H1 (cell line): ENCODE measurements around the gene SERPINB6. TPM values are rescaled to one million over a fixed set of nuclear protein-coding genes. Genes with fewer than 3 reads are reported as not detected.

Source experiments
- CTCF ChIA-PET: fragments of 300-600 bp; sonication (Branson Sonifier 250); formaldehyde crosslinking; loops from one replicate; lab custom pipeline; 2021; ENCODE audit not compliant: partially characterized antibody; lab: Charles Lee
- POLR2A ChIA-PET: fragments of 300-600 bp; sonication (Branson Sonifier 250); formaldehyde crosslinking; loops from one replicate; lab custom pipeline; 2021; ENCODE audit warnings: inconsistent platforms; ENCODE audit not compliant: partially characterized antibody; lab: Charles Lee
- DNase-seq, 2 experiments: peaks; one replicate each; pipeline versions ENCODE4 v3.0.0 to v3.0.0-alpha.2; 2010 to 2022; ENCODE audit warnings: low spot score in 2 of 2, low read depth in 1 of 2, mixed read lengths in 1 of 2
- FAIRE-seq: peaks from 2 replicates; lab custom pipeline; 2011; peaks lifted over from hg19 to GRCh38; lab: Jason Lieb, UNC
- H2AFZ ChIP-seq: 2 replicates; pipeline ENCODE4 v1.8.1; 2012; ENCODE audit warnings: low read length, inconsistent platforms
- H2AK5ac ChIP-seq: 2 replicates; pipeline ENCODE4 v1.6.1; 2013; ENCODE audit warnings: low read depth, low read length
- H2BK120ac ChIP-seq: replicated peaks from 2 replicates; pipeline ENCODE3; 2013; ENCODE audit warnings: low read depth, low read length, inconsistent platforms
- H2BK12ac ChIP-seq: 2 replicates; pipeline ENCODE4 v1.6.1; 2013; ENCODE audit warnings: low read depth, low read length
- H2BK15ac ChIP-seq: 2 replicates; pipeline ENCODE4 v1.6.1; 2013; ENCODE audit warnings: low read length
- H2BK20ac ChIP-seq: 2 replicates; pipeline ENCODE4 v1.6.1; 2013; ENCODE audit warnings: low read length
- H2BK5ac ChIP-seq: 2 replicates; pipeline ENCODE4 v1.6.1; 2013; ENCODE audit warnings: low read depth, low read length
- H3K14ac ChIP-seq: 2 replicates; pipeline ENCODE4 v1.6.1; 2013; ENCODE audit warnings: inconsistent platforms; ENCODE audit not compliant: insufficient read length
- H3K18ac ChIP-seq: 2 replicates; pipeline ENCODE4 v1.6.1; 2013; ENCODE audit warnings: low read length; ENCODE audit errors: extremely low read depth
- H3K23ac ChIP-seq: 2 replicates; pipeline ENCODE4 v1.6.1; 2013; ENCODE audit warnings: inconsistent platforms; ENCODE audit not compliant: insufficient read length
- H3K23me2 ChIP-seq: 2 replicates; pipeline ENCODE4 v1.6.1; 2013; ENCODE audit warnings: low read depth, low read length
- H3K27ac ChIP-seq: 2 replicates; pipeline ENCODE4 v1.6.1; 2011; ENCODE audit warnings: low read depth, low read length, inconsistent platforms
- H3K27me3 ChIP-seq, 4 experiments: replicated peaks in 1 of 4; 1 replicate in 1 of 4; 2 replicates in 3 of 4; pipeline versions ENCODE4 v1.6.1 to v1.8.1; 2011 to 2013; ENCODE audit warnings: low read length in 3 of 4, mild to moderate bottlenecking in 3 of 4, inconsistent platforms in 2 of 4, mixed read lengths in 2 of 4, moderate library complexity in 1 of 4; ENCODE audit not compliant: control insufficient read depth in 3 of 4, insufficient read depth in 3 of 4; ENCODE audit errors: extremely low read depth in 1 of 4
- H3K36me3 ChIP-seq, 4 experiments: 2 replicates each; pipeline versions ENCODE4 v1.6.1 to v1.8.1; 2011 to 2013; ENCODE audit warnings: mild to moderate bottlenecking in 4 of 4, low read length in 3 of 4, moderate library complexity in 2 of 4, control low read depth in 1 of 4, inconsistent platforms in 1 of 4; ENCODE audit not compliant: insufficient read depth in 4 of 4, control insufficient read depth in 2 of 4
- H3K4ac ChIP-seq: replicated peaks from 2 replicates; pipeline ENCODE3; 2013; ENCODE audit warnings: low read length, low read depth, mixed read lengths, inconsistent platforms; ENCODE audit not compliant: insufficient read length
- H3K4me1 ChIP-seq, 4 experiments: replicated peaks in 1 of 4; 1 replicate in 1 of 4; 2 replicates in 3 of 4; pipeline versions ENCODE4 v1.6.1 to v1.8.1; 2011 to 2013; ENCODE audit warnings: low read length in 3 of 4, inconsistent platforms in 2 of 4, mixed read lengths in 1 of 4; ENCODE audit not compliant: insufficient read depth in 4 of 4, control insufficient read depth in 3 of 4
- H3K4me2 ChIP-seq, 2 experiments: 2 replicates each; pipeline versions ENCODE4 v1.6.1 to v1.8.1; 2011 to 2013; ENCODE audit warnings: low read depth in 2 of 2, low read length in 2 of 2, control low read depth in 1 of 2, inconsistent platforms in 1 of 2, mild to moderate bottlenecking in 1 of 2; ENCODE audit not compliant: insufficient read depth in 1 of 2
- H3K4me3 ChIP-seq, 4 experiments: fragments of 200-600, 300-600 bp in 1 of 4; sonication (generic), shearing (Covaris generic), sonication (Bioruptor Twin) in 1 of 4; 2 replicates each; pipeline versions ENCODE4 v1.5.1 to v1.8.1; 2011 to 2016; ENCODE audit warnings: low read length in 4 of 4, low read depth in 3 of 4, control low read depth in 2 of 4, inconsistent platforms in 2 of 4, mild to moderate bottlenecking in 2 of 4, mixed read lengths in 1 of 4, moderate library complexity in 1 of 4; ENCODE audit not compliant: insufficient read depth in 2 of 4; ENCODE audit errors: extremely low read depth in 1 of 4
- H3K56ac ChIP-seq: replicated peaks from 2 replicates; pipeline ENCODE3; 2013; ENCODE audit warnings: low read depth, mild to moderate bottlenecking, mixed read lengths, low read length, inconsistent platforms; ENCODE audit not compliant: insufficient read length
- H3K79me1 ChIP-seq: 2 replicates; pipeline ENCODE4 v1.6.1; 2013; ENCODE audit warnings: low read depth, low read length, control low read depth
- H3K79me2 ChIP-seq, 2 experiments: 2 replicates each; pipeline versions ENCODE4 v1.6.1 to v1.8.1; 2012 to 2013; ENCODE audit warnings: low read length in 2 of 2, mild to moderate bottlenecking in 2 of 2, inconsistent platforms in 1 of 2; ENCODE audit not compliant: insufficient read depth in 2 of 2, control insufficient read depth in 1 of 2
- H3K9ac ChIP-seq, 4 experiments: replicated peaks in 1 of 4; 1 replicate in 1 of 4; 2 replicates in 3 of 4; pipeline versions ENCODE4 v1.6.1 to v1.8.1; 2011 to 2013; ENCODE audit warnings: low read depth in 3 of 4, low read length in 3 of 4, control low read depth in 2 of 4, mild to moderate bottlenecking in 2 of 4, moderate library complexity in 2 of 4, inconsistent platforms in 1 of 4; ENCODE audit errors: extremely low read depth in 1 of 4
- H3K9me3 ChIP-seq, 2 experiments: 2 replicates each; pipeline versions ENCODE4 v1.6.1 to v1.8.1; 2012 to 2013; ENCODE audit warnings: mild to moderate bottlenecking in 2 of 2, moderate library complexity in 2 of 2, control low read depth in 1 of 2, inconsistent platforms in 1 of 2, low read depth in 1 of 2, low read length in 1 of 2, mixed read lengths in 1 of 2; ENCODE audit not compliant: insufficient read depth in 2 of 2
- H4K20me1 ChIP-seq, 2 experiments: replicated peaks in 1 of 2; 2 replicates each; pipeline versions ENCODE3 to v1.8.1; 2011 to 2013; ENCODE audit warnings: inconsistent platforms in 2 of 2, low read length in 2 of 2, mild to moderate bottlenecking in 1 of 2; ENCODE audit not compliant: insufficient read depth in 2 of 2, control insufficient read depth in 1 of 2
- H4K5ac ChIP-seq: 2 replicates; pipeline ENCODE4 v1.6.1; 2013; ENCODE audit warnings: low read length, low read depth, mixed read lengths, inconsistent platforms; ENCODE audit not compliant: insufficient read length
- H4K8ac ChIP-seq: 2 replicates; pipeline ENCODE4 v1.8.0; 2013; ENCODE audit warnings: mild to moderate bottlenecking, moderate library complexity, low read length, inconsistent platforms; ENCODE audit not compliant: insufficient read depth; ENCODE audit errors: extremely low read depth
- H4K91ac ChIP-seq: replicated peaks from 2 replicates; pipeline ENCODE3; 2013; ENCODE audit warnings: low read length, mixed read lengths, inconsistent platforms; ENCODE audit not compliant: insufficient read length
- ASH2L ChIP-seq: fragments of 200-600, 300-600 bp; sonication (generic); IDR thresholded peaks from one replicate; pipeline ENCODE4 v1.7.1; 2017; ENCODE audit warnings: low read length
- CEBPB ChIP-seq: IDR thresholded peaks from 2 replicates; pipeline ENCODE4 v1.6.1; 2012; ENCODE audit warnings: low read depth, low read length
- CTCF ChIP-seq, 3 experiments: IDR thresholded peaks; 1 replicate in 2 of 3; 2 replicates in 1 of 3; pipeline versions ENCODE4 v1.5.1 to v1.6.1; 2011; ENCODE audit warnings: low read length in 3 of 3, mild to moderate bottlenecking in 3 of 3, inconsistent platforms in 2 of 3, low read depth in 1 of 3, moderate library complexity in 1 of 3; ENCODE audit not compliant: insufficient read depth in 1 of 3; ENCODE audit errors: control extremely low read depth in 1 of 3
- EP300 ChIP-seq, 2 experiments: IDR thresholded peaks; 1 replicate in 1 of 2; 2 replicates in 1 of 2; pipeline ENCODE4 v1.6.1; 2011 to 2012; ENCODE audit warnings: low read depth in 2 of 2, low read length in 2 of 2, mild to moderate bottlenecking in 2 of 2, borderline replicate concordance in 1 of 2, inconsistent platforms in 1 of 2, moderate library complexity in 1 of 2
- KDM4A ChIP-seq: IDR thresholded peaks from one replicate; pipeline ENCODE4 v1.7.1; 2012; ENCODE audit warnings: low read depth, mild to moderate bottlenecking, moderate library complexity, low read length, inconsistent platforms; ENCODE audit not compliant: severe bottlenecking
- RXRA ChIP-seq: IDR thresholded peaks from 2 replicates; pipeline ENCODE4 v1.6.1; 2011; ENCODE audit warnings: low read depth, mild to moderate bottlenecking, low read length, moderate library complexity; ENCODE audit not compliant: insufficient read depth
- SIN3A ChIP-seq, 2 experiments: IDR thresholded peaks in 1 of 2; conservative IDR thresholded peaks in 1 of 2; 2 replicates each; pipeline ENCODE4 v1.6.1; 2011 to 2012; ENCODE audit warnings: low read length in 2 of 2, improper control_type of control experiment in 1 of 2, low read depth in 1 of 2, mild to moderate bottlenecking in 1 of 2
- SIX5 ChIP-seq: IDR thresholded peaks from 2 replicates; pipeline ENCODE4 v1.6.1; 2011; ENCODE audit warnings: mild to moderate bottlenecking, low read depth, low read length
- WGBS, 2 experiments: shearing (Covaris generic) in 1 of 2; methylation state at CpG; one replicate each; pipeline versions ENCODE4 v1.1.6 to v1.1.7; 2013 to 2015; ENCODE audit warnings: low lambda C conversion rate in 2 of 2, mixed read lengths in 2 of 2, inconsistent platforms in 1 of 2, low coverage in 1 of 2, missing lambda C conversion rate in 1 of 2; ENCODE audit not compliant: insufficient replicate concordance in 2 of 2, insufficient coverage in 1 of 2, insufficient read length in 1 of 2; ENCODE audit errors: extremely low coverage in 1 of 2, missing lambda C conversion rate in 1 of 2; 5-methylcytosine and 5-hydroxymethylcytosine counted together
- polyA plus RNA-seq, 7 experiments: library from polyadenylated mRNA; depleted of rRNA in 3 of 7; stranded (reverse) in 5 of 7; unstranded in 2 of 7; fragments of >200 nt in 5 of 7; fragments of 200-250 nt in 2 of 7; gene quantifications; 1 replicate in 5 of 7; 2 replicates in 1 of 7; 4 replicates in 1 of 7; pipeline versions ENCODE4 v1.2.1 to v1.2.3, GENCODE V29; 2011 to 2013; ENCODE audit warnings: missing spikeins in 2 of 7, mixed read lengths in 2 of 7
- total RNA-seq: library from RNA; stranded (reverse); fragmentation: NEBNext Ultra II Directional; extraction: Animal tissue kit (Norgen Biotek cat#: 25700); gene quantifications from 2 replicates; pipeline ENCODE4 v1.2.1, GENCODE V29; 2021

SERPINB6 gene
- total and polyA plus RNA-seq, 2 of the 8 experiments (the other 6 are each of a cell fraction or from before 2014, with no cell fraction given), result 27.2 to 29.4 TPM

- peak overlapping the region; percentile 99 for H2BK15ac ChIP-seq
- peak overlapping the region; percentile 94 for H4K91ac ChIP-seq
- H2BK20ac ChIP-seq, result peak overlapping the region; percentile 76
- H3K4me3 ChIP-seq, result peak overlapping the region; percentile 52 to 70 (median 62)
- H3K27ac ChIP-seq, result peak overlapping the region; percentile 99
- H2BK5ac ChIP-seq, result peak overlapping the region; percentile 96
- H3K27me3 ChIP-seq, result no peaks in the 10 kb centered on the region
- no peak for DNase-seq
- no peaks in the 10 kb centered on the region for H3K79me1 ChIP-seq
- ChIA-PET POLR2A (interaction anchor here (0.7 to 5.0 kb wide), 19 partner anchors 8 to 223 kb away, joined by 3 to 47 read pairs (median 5); partner anchors contain the start of genes NQO2, RIPK1, SERPINB1 and SERPINB6), CTCF (interaction anchor here (0.7 to 7.3 kb wide), 26 partner anchors 10 to 206 kb away, joined by 3 to 142 read pairs (median 4); partner anchors contain the start of genes NQO2 and SERPINB6)
- peak overlapping the region; percentile 79 to 88 for H3K4me2 ChIP-seq
- H2AFZ ChIP-seq, result no peak overlapping the region
- no peaks in the 10 kb centered on the region for H3K79me2 ChIP-seq
- H3K23me2 ChIP-seq, result peaks cover 4% of the 10 kb centered on the region
- peak overlapping the region; percentile 93 for H2BK12ac ChIP-seq
- H3K9me3 ChIP-seq, result no peaks in the 10 kb centered on the region
- peak overlapping the region; percentile 8 for H2BK120ac ChIP-seq
- peak overlapping the region; percentile 92 for H2AK5ac ChIP-seq
- H3K23ac ChIP-seq, result no peak overlapping the region
- H3K36me3 ChIP-seq, result no peaks in the 10 kb centered on the region
- H3K18ac ChIP-seq, result peak overlapping the region; percentile 100
- no peaks in the 10 kb centered on the region for H4K20me1 ChIP-seq
- H3K9ac ChIP-seq, result peak overlapping the region in 2 of 4 experiments; percentile 96; a peak in 5 of 7 replicates
- peak overlapping the region; percentile 93 for H3K56ac ChIP-seq
- H3K14ac ChIP-seq, result no peak overlapping the region
- H3K4me1 ChIP-seq, result peaks cover 8 to 26% (median 16%) of the 10 kb centered on the region in 4 experiments
- peak overlapping the region; percentile 84 for H4K5ac ChIP-seq
- FAIRE-seq, result no peak
- 36% methylated on average over 2 of the region's 2 CpGs; no CpG with 5 or more reads in 1 of the 2 experiments for WGBS, 2 experiments
- peak overlapping the region; percentile 90 for H4K8ac ChIP-seq
- TF ChIP-seq CTCF (IDR thresholded peaks at IDR 0.05; ENCODE audit: control extremely low read depth in 1 of 3, insufficient read depth in 1 of 3, low read depth in 1 of 3, low read length in 3 of 3), result no peak
- no peak for TF ChIP-seq SIN3A (conservative IDR thresholded peaks at IDR 0.05 in 1 of 2, IDR thresholded peaks at IDR 0.05 in 1 of 2; ENCODE audit: low read depth in 1 of 2, low read length in 2 of 2)
- no peak for TF ChIP-seq RXRA
- TF ChIP-seq CEBPB, result no peak
- TF ChIP-seq ASH2L, result no peak
- TF ChIP-seq SIX5, result no peak
- no peak for TF ChIP-seq KDM4A
- TF ChIP-seq EP300 (IDR thresholded peaks at IDR 0.05; ENCODE audit: borderline replicate concordance in 1 of 2, low read depth in 2 of 2, low read length in 2 of 2), result no peak
- H3K4ac ChIP-seq, result peak overlapping the region; percentile 93
These were observed 16.7 kb upstream of the SERPINB6 start for GRCh38 chr6:2988094-2988425.
